ENCODE data around the gene TNFSF8.
A peak's percentile ranks its signal among the peaks of the same experiment; 100 is the strongest.

The TNFSF8 gene

DNA sequence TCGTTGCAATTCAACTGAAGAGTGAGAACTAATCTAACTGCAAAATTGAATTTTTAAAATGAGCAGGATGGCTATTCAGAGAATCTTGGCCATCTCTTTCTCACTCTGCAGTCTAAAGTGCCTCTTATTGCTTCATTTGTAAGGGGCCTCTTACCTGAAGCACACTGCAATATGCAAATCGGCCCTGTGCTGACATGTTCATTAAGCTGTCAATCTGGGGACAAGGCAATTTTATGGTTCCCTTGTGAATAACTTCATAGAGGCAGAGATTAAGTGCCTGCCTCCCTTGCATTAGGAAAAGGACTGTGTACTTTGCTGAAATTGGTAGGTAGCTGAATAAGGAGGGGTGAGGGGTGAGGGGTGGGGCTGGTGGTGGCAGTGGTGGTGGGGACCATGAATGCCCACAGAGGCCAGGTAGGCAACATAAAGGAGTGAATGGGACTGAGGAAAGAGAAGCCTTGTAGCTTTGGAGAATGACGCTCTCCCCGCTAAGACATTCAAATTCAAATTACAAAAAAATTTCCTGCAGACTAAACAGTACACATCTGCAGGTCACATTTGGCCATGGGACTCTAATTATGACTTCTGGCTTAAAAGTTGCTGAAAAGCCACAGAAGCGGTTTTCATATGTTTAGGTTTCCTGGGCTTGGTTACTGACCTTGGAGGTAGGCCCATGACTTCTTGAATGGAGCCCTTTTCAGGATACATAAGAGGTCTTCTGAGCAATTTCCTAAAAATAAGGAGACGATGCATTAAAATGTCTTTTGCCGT is 25.0 kb downstream of the TNFSF8 start:
- TF ChIP-seq, protein P1, sequence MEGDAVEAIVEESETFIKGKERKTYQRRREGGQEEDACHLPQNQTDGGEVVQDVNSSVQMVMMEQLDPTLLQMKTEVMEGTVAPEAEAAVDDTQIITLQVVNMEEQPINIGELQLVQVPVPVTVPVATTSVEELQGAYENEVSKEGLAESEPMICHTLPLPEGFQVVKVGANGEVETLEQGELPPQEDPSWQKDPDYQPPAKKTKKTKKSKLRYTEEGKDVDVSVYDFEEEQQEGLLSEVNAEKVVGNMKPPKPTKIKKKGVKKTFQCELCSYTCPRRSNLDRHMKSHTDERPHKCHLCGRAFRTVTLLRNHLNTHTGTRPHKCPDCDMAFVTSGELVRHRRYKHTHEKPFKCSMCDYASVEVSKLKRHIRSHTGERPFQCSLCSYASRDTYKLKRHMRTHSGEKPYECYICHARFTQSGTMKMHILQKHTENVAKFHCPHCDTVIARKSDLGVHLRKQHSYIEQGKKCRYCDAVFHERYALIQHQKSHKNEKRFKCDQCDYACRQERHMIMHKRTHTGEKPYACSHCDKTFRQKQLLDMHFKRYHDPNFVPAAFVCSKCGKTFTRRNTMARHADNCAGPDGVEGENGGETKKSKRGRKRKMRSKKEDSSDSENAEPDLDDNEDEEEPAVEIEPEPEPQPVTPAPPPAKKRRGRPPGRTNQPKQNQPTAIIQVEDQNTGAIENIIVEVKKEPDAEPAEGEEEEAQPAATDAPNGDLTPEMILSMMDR (conservative IDR thresholded peaks at IDR 0.05; ENCODE audit: control insufficient read depth, insufficient read depth, low read depth, low read length), result no peak
- no peak for DNase-seq (ENCODE audit: low read depth)
- H3K4me3 ChIP-seq (ENCODE audit: control insufficient read depth, low read depth, low read length), result no peak overlapping the region

DNA sequence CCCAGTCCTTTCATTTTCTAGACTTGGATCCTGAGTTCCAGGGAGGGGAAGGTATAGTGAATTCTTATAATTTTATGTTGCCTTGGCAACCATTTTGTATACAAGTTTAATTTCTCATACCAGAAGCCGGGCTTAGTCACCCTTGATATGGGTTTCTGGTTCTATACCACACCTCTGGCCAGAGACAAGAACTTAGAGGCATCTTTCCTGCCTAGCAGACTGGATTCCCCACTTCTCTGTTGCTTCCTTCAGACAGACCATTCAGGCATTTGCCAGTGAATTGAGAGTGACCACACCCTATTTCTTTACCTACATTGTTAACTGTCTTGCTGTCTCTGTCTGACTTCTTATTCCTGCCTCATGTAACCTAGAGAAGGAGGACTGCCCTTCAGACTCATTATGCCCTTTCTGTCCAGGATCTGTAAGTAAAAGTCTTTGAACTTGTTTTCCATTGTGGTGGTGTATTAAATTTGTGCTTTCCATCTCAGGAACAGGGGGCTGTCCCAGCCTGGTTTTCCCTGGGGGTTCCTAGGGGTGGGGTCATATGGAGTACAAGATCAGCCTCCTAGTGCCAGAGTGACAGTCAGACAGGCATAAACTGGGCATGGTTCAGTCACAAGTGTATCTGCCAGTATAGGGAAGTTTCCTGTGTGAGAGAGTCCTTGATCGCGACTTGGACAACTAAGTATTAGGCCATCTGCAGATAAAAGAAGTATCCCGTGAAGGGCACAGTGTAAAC is 27.4 kb downstream of the TNFSF8 start:
- H3K4me3 ChIP-seq (ENCODE audit: control insufficient read depth, low read depth, low read length), result no peak overlapping the region
- no peak for DNase-seq (ENCODE audit: low read depth)
- TF ChIP-seq, protein P1 (conservative IDR thresholded peaks at IDR 0.05; ENCODE audit: control insufficient read depth, insufficient read depth, low read depth, low read length), result no peak

DNA sequence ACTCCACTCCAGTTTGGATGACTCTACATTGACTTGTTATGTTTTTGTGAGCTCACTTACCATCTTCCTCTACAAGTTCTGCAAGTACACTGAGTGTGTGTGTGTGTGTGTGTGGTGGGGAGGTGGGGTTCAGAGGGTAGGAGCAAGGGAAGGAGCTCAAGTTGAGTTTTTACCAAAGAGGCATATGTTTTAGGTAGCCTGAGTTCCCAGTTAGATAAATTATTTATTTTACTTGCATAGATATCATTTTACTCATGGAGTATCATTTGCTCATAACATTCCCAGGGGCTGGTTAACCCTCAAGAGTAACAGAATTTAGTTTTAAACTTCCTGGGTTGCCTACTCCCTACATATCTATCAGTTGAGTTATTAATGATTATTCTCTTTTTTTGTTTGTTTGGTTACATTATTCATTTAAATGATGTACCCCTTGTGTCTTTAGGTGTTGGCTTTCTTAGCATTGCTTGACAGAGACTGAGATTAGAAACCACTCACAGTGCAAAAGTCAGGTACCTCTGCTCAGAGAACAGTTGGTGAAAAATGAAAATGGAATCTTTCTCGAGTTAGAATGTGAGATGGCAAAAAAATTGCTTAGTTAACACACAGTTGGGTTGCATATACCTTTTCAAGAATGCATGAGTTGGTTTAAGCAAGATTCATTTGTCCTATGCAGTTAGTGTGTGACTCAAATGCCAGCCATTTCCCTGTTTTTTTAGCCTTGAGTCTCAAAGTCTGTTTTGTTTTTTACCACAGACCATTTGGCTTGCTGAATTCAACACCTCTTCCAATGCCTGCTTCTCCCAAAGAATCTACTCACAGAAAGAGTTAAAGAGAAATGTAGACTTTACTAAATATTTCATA is 29.2 kb downstream of the TNFSF8 start:
- H3K4me3 ChIP-seq (ENCODE audit: control insufficient read depth, low read depth, low read length), result no peak overlapping the region
- TF ChIP-seq, protein P1 (conservative IDR thresholded peaks at IDR 0.05; ENCODE audit: control insufficient read depth, insufficient read depth, low read depth, low read length), result no peak
- DNase-seq (ENCODE audit: low read depth), result peak; percentile 48

DNA sequence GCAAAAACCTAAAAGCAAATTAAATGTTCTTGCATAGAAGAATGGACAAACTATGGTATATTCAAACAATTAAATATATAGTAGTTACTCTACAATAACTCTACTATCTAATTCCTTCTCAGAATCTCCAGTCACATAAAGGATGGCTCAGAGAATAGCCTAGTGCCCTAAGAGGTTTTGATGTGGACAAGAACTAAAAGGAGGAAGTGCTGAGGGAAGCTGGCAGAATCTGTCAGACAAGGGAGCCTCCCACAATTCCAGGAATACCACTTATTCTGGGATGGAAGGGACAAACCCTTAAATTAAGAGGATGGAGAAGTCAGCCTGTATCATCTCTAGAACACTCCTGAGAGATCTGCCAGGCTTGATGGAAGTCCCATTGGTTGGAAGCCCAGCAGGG is 30.4 kb downstream of the TNFSF8 start:
- H3K4me3 ChIP-seq (ENCODE audit: control insufficient read depth, low read depth, low read length), result no peak overlapping the region
- DNase-seq (ENCODE audit: low read depth), result no peak
- TF ChIP-seq, protein P1 (conservative IDR thresholded peaks at IDR 0.05; ENCODE audit: control insufficient read depth, insufficient read depth, low read depth, low read length), result no peak

DNA sequence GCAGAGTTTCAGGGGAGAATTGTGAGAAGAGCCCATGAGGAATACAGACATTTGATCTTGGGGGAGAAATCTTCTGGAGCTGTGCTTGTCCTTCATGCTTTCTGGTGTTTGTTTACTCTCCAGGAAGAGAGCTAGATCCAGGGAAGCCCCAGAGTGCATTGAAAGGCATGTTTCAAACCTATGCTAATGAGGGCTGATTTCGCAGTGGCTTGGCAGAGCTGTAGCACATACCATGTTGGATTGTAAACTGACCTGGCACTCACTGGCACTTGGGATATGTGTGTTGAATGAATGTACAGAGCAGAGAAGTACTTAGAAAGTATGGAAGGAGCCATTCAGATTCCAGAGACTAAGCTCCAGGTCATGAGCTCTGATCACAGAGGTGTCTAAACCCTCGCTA is 30.9 kb downstream of the TNFSF8 start:
- no peak for DNase-seq (ENCODE audit: low read depth)
- no peak overlapping the region for H3K4me3 ChIP-seq (ENCODE audit: control insufficient read depth, low read depth, low read length)

DNA sequence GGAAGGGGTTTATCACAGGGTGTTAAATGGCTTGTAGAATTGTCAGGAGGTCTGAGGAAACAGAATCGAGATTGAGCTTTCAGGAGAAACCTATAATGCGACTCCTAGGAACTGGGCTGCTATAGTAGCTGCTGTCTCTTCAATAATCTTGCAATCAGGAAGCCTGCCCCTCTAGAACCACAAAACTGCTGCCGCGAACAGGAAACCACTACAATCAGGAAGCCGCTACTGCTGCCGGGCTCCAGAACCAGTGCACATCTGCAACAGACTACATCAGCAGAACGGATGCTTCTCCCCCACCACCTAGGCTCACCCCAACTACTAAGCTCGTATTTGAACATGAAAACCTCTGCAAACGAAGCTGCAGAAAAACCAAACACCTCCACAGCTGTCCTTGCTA is 31.6 kb downstream of the TNFSF8 start:
- no peak for DNase-seq (ENCODE audit: low read depth)
- H3K4me3 ChIP-seq (ENCODE audit: control insufficient read depth, low read depth, low read length), result no peak overlapping the region
- TF ChIP-seq, protein P1 (conservative IDR thresholded peaks at IDR 0.05; ENCODE audit: control insufficient read depth, insufficient read depth, low read depth, low read length), result no peak

More for the DNA sequence above, 30.9 kb downstream of the TNFSF8 start:
- TF ChIP-seq, protein P1 (conservative IDR thresholded peaks at IDR 0.05; ENCODE audit: control insufficient read depth, insufficient read depth, low read depth, low read length), result no peak

All from fibroblast of mammary gland (primary cell).